ENCODE results near the gene GALNT13. TPM values are rescaled to one million over a fixed set of nuclear protein-coding genes. Genes with fewer than 3 reads are reported as not detected.

Gene GALNT13
- total RNA-seq, 4 donors from 2014 or later: 0.16 to 11.9 (median 1.3) TPM

GRCh38 chr2:154447727-154448418 is 576.2 kb downstream of the GALNT13 start:
- H3K27ac ChIP-seq: no peak overlapping the region
- no peaks in the 10 kb centered on the region for H3K4me1 ChIP-seq
- ATAC-seq: no peak
- H3K27me3 ChIP-seq: no peaks in the 10 kb centered on the region
- H3K36me3 ChIP-seq: no peaks in the 10 kb centered on the region
- WGBS, 2 donors (ENCODE audit: low coverage in 1 of 2): 29 to 37% methylated on average over 1 to 2 of the region's 2 CpGs
- no peaks in the 10 kb centered on the region for H3K9me3 ChIP-seq
- TF ChIP-seq CTCF (IDR thresholded peaks at IDR 0.05) (no peak), POLR2A (IDR thresholded peaks at IDR 0.05) (no peak), EP300 (IDR thresholded peaks at IDR 0.05) (no peak), POLR2AphosphoS5 (IDR thresholded peaks at IDR 0.05) (no peak)
- H3K4me3 ChIP-seq: no peak overlapping the region

GRCh38 chr2:154449951-154450658 is 578.4 kb downstream of the GALNT13 start:
- no peak for TF ChIP-seq EP300 (IDR thresholded peaks at IDR 0.05)
- TF ChIP-seq POLR2AphosphoS5 (IDR thresholded peaks at IDR 0.05): no peak
- TF ChIP-seq CTCF (IDR thresholded peaks at IDR 0.05): no peak
- no peak for TF ChIP-seq POLR2A (IDR thresholded peaks at IDR 0.05)
- 77 to 81% methylated on average over 6 of the region's 6 CpGs for WGBS, 2 donors (ENCODE audit: low coverage in 1 of 2)
- no peak for ATAC-seq

GRCh38 chr2:154452471-154452870 is 580.7 kb downstream of the GALNT13 start:
- no peak overlapping the region for H3K27ac ChIP-seq
- TF ChIP-seq POLR2A (IDR thresholded peaks at IDR 0.05): no peak
- no peak for TF ChIP-seq CTCF (IDR thresholded peaks at IDR 0.05)
- no peak for TF ChIP-seq EP300 (IDR thresholded peaks at IDR 0.05)
- ATAC-seq: no peak
- no peaks in the 10 kb centered on the region for H3K27me3 ChIP-seq
- H3K4me3 ChIP-seq: no peak overlapping the region
- WGBS, 2 donors (ENCODE audit: low coverage in 1 of 2): 42 to 47% methylated on average over 2 of the region's 2 CpGs
- no peaks in the 10 kb centered on the region for H3K4me1 ChIP-seq
- no peaks in the 10 kb centered on the region for H3K36me3 ChIP-seq
- H3K9me3 ChIP-seq: no peaks in the 10 kb centered on the region

More at GRCh38 chr2:154449951-154450658, 578.4 kb downstream of the GALNT13 start:
- Histone ChIP-seq H3K27ac (no peak overlapping the region), H3K27me3 (no peaks in the 10 kb centered on the region), H3K4me3 (no peak overlapping the region), H3K4me1 (no peaks in the 10 kb centered on the region), H3K36me3 (no peaks in the 10 kb centered on the region), H3K9me3 (no peaks in the 10 kb centered on the region)

GRCh38 chr2:154452906-154453493 is 581.3 kb downstream of the GALNT13 start:
- no peaks in the 10 kb centered on the region for H3K27me3 ChIP-seq
- H3K36me3 ChIP-seq: no peaks in the 10 kb centered on the region
- H3K27ac ChIP-seq: no peak overlapping the region
- TF ChIP-seq POLR2AphosphoS5 (IDR thresholded peaks at IDR 0.05) (no peak), EP300 (IDR thresholded peaks at IDR 0.05) (no peak), POLR2A (IDR thresholded peaks at IDR 0.05) (no peak), CTCF (IDR thresholded peaks at IDR 0.05) (peak in 2 of 4 experiments; percentile 5 to 43)
- ATAC-seq: no peak
- H3K4me1 ChIP-seq: no peaks in the 10 kb centered on the region
- 62 to 68% methylated on average over 4 of the region's 4 CpGs for WGBS, 2 donors (ENCODE audit: low coverage in 1 of 2)
- H3K9me3 ChIP-seq: no peaks in the 10 kb centered on the region
- no peak overlapping the region for H3K4me3 ChIP-seq

All from gastroesophageal sphincter (tissue), 4 donors.